Left kidney (tissue), 2 donors: Measurements from ENCODE around the gene CMSS1. TPM values are rescaled to one million over a fixed set of nuclear protein-coding genes. Genes with fewer than 3 reads are reported as not detected.
"Not testable (repeated sequence)": the region's sequence is repeated elsewhere in the genome, so short reads cannot be mapped to it uniquely, and the experiment has no call there.

Source experiments
- DNase-seq: peaks from one replicate; pipeline ENCODE4 v3.0.0-alpha.2; 2013
- polyA plus RNA-seq: library from polyadenylated mRNA; unstranded; fragments of 120-200 nt; gene quantifications from one replicate; pipeline ENCODE4 v1.2.1, GENCODE V29; 2013; ENCODE audit not compliant: insufficient read length

CMSS1 gene
- polyA plus RNA-seq, 1 donor = 47.6 TPM

- no peak for DNase-seq
These were observed 264.5 kb downstream of the CMSS1 start for GRCh38 chr3:100081986-100082692.

- DNase-seq = no peak
These were observed 265.1 kb downstream of the CMSS1 start for GRCh38 chr3:100082714-100083113.

- no peak for DNase-seq
These were observed 265.5 kb downstream of the CMSS1 start for GRCh38 chr3:100083209-100083608.

- DNase-seq = no peak
These were observed 266.6 kb downstream of the CMSS1 start for GRCh38 chr3:100084100-100084806.

- no peak for DNase-seq
These were observed 268.7 kb downstream of the CMSS1 start for GRCh38 chr3:100086401-100086800.

- DNase-seq = no peak
These were observed 269.5 kb downstream of the CMSS1 start for GRCh38 chr3:100087198-100087597.

GRCh38 chr3:100088735-100089368, 271.2 kb downstream of the CMSS1 start:
- DNase-seq = no peak

- no peak for DNase-seq
These were observed 272.4 kb downstream of the CMSS1 start for GRCh38 chr3:100089812-100090668.

GRCh38 chr3:100090669-100091005, 273.0 kb downstream of the CMSS1 start:
- DNase-seq = no peak

GRCh38 chr3:100093831-100094230, 276.2 kb downstream of the CMSS1 start:
- DNase-seq = no peak

GRCh38 chr3:100096286-100096685, 278.6 kb downstream of the CMSS1 start:
- not testable (repeated sequence) for DNase-seq

GRCh38 chr3:100096866-100097265, 279.2 kb downstream of the CMSS1 start:
- no peak for DNase-seq

- no peak for DNase-seq
These were observed 280.5 kb downstream of the CMSS1 start for GRCh38 chr3:100097919-100098783.

GRCh38 chr3:100098784-100099070, 281.1 kb downstream of the CMSS1 start:
- DNase-seq = no peak

GRCh38 chr3:100099621-100100020, 282.0 kb downstream of the CMSS1 start:
- no peak for DNase-seq

GRCh38 chr3:100100425-100100824, 282.8 kb downstream of the CMSS1 start:
- DNase-seq = no peak

- no peak for DNase-seq
These were observed 285.1 kb downstream of the CMSS1 start for GRCh38 chr3:100102757-100103156.

- no peak for DNase-seq
These were observed 286.1 kb downstream of the CMSS1 start for GRCh38 chr3:100103558-100104441.

- no peak for DNase-seq
These were observed 286.8 kb downstream of the CMSS1 start for GRCh38 chr3:100104442-100104798.

GRCh38 chr3:100104817-100105413, 287.3 kb downstream of the CMSS1 start:
- no peak for DNase-seq
